Activated T-cell treated with anti-CD3 and anti-CD28 coated beads, Interleukin-2, amount 50 U/mL, for 24 hours (primary cell): ENCODE data around the gene CPT1B.
A peak's percentile ranks its signal among the peaks of the same experiment; 100 is the strongest.

ENCODE experiments used
- DNase-seq: peaks from one replicate; pipeline ENCODE4 v3.0.0-alpha.2; 2020
- H3K27ac Mint-ChIP-seq: 2 replicates; pipeline ENCODE4 v1.8.0; 2020; ENCODE audit warnings: mild to moderate bottlenecking, mixed read lengths
- H3K27me3 Mint-ChIP-seq: 2 replicates; pipeline ENCODE4 v1.8.0; 2020; ENCODE audit warnings: mixed read lengths
- H3K36me3 Mint-ChIP-seq: 2 replicates; pipeline ENCODE4 v1.8.0; 2020; ENCODE audit warnings: low read depth, mixed read lengths
- H3K4me1 Mint-ChIP-seq: 2 replicates; pipeline ENCODE4 v1.8.0; 2020; ENCODE audit warnings: low read depth, mixed read lengths
- H3K4me3 Mint-ChIP-seq: 2 replicates; pipeline ENCODE4 v1.8.0; 2020; ENCODE audit warnings: mild to moderate bottlenecking, moderate library complexity, mixed read lengths
- H3K9me3 Mint-ChIP-seq: 2 replicates; pipeline ENCODE4 v1.8.0; 2020; ENCODE audit warnings: mixed read lengths

Gene CPT1B

GRCh38 chr22:50604256-50605001 lies 26.2 kb upstream of the CPT1B start:
- Mint-ChIP-seq H3K4me3 (no peak overlapping the region), H3K4me1 (peaks cover 9% of the 10 kb centered on the region), H3K36me3 (no peaks in the 10 kb centered on the region), H3K27ac (no peak overlapping the region), H3K27me3 (peaks cover 62% of the 10 kb centered on the region), H3K9me3 (no peaks in the 10 kb centered on the region)
- DNase-seq, result no peak

GRCh38 chr22:50603511-50604255 lies 25.5 kb upstream of the CPT1B start:
- no peak overlapping the region for H3K4me3 Mint-ChIP-seq
- no peaks in the 10 kb centered on the region for H3K9me3 Mint-ChIP-seq
- no peak for DNase-seq
- H3K4me1 Mint-ChIP-seq, result peaks cover 9% of the 10 kb centered on the region
- H3K36me3 Mint-ChIP-seq, result no peaks in the 10 kb centered on the region
- H3K27me3 Mint-ChIP-seq, result peaks cover 63% of the 10 kb centered on the region
- no peak overlapping the region for H3K27ac Mint-ChIP-seq

- H3K27me3 Mint-ChIP-seq, result peaks cover 61% of the 10 kb centered on the region
- no peaks in the 10 kb centered on the region for H3K36me3 Mint-ChIP-seq
- H3K27ac Mint-ChIP-seq, result no peak overlapping the region
- H3K4me1 Mint-ChIP-seq, result peaks cover 9% of the 10 kb centered on the region
- DNase-seq, result no peak
- H3K4me3 Mint-ChIP-seq, result no peak overlapping the region
- H3K9me3 Mint-ChIP-seq, result no peaks in the 10 kb centered on the region
These were observed 24.1 kb upstream of the CPT1B start for GRCh38 chr22:50602338-50602700.

- Mint-ChIP-seq H3K9me3 (no peaks in the 10 kb centered on the region), H3K36me3 (no peaks in the 10 kb centered on the region), H3K27ac (no peak overlapping the region), H3K4me1 (peaks cover 9% of the 10 kb centered on the region), H3K4me3 (peak overlapping the region; percentile 49), H3K27me3 (peaks cover 56% of the 10 kb centered on the region)
- no peak for DNase-seq
These were observed 23.6 kb upstream of the CPT1B start for GRCh38 chr22:50601669-50602337.

GRCh38 chr22:50600967-50601668 lies 22.9 kb upstream of the CPT1B start:
- H3K36me3 Mint-ChIP-seq, result no peaks in the 10 kb centered on the region
- H3K27me3 Mint-ChIP-seq, result peaks cover 51% of the 10 kb centered on the region
- no peaks in the 10 kb centered on the region for H3K9me3 Mint-ChIP-seq
- no peak for DNase-seq
- H3K4me1 Mint-ChIP-seq, result peaks cover 9% of the 10 kb centered on the region
- H3K4me3 Mint-ChIP-seq, result peak overlapping the region; percentile 49
- no peak overlapping the region for H3K27ac Mint-ChIP-seq

- no peak for DNase-seq
- Mint-ChIP-seq H3K4me3 (peak within 1 kb of the TSS; percentile 54), H3K36me3 (no peaks in the 10 kb centered on the region), H3K4me1 (peaks cover 9% of the 10 kb centered on the region), H3K27me3 (peaks cover 45% of the 10 kb centered on the region), H3K9me3 (no peaks in the 10 kb centered on the region), H3K27ac (no peak within 1 kb of the TSS)
These were observed 22.3 kb upstream of the CPT1B start, which contains the start of gene MAPK8IP2 for GRCh38 chr22:50600538-50600937. MAPK8IP2 (plus strand) TSS chr22:50600793; CDS start chr22:50600819, 26 bp downstream.

- Mint-ChIP-seq H3K9me3 (no peaks in the 10 kb centered on the region), H3K36me3 (no peaks in the 10 kb centered on the region), H3K4me3 (peak overlapping the region; percentile 54), H3K27ac (no peak overlapping the region), H3K4me1 (peaks cover 9% of the 10 kb centered on the region), H3K27me3 (peaks cover 39% of the 10 kb centered on the region)
- DNase-seq, result peak; percentile 78
These were observed 21.7 kb upstream of the CPT1B start for GRCh38 chr22:50599816-50600455.

GRCh38 chr22:50597097-50597496 lies 18.9 kb upstream of the CPT1B start:
- Mint-ChIP-seq H3K27me3 (peaks cover 24% of the 10 kb centered on the region), H3K4me1 (peaks cover 9% of the 10 kb centered on the region), H3K4me3 (no peak overlapping the region), H3K27ac (no peak overlapping the region), H3K36me3 (no peaks in the 10 kb centered on the region), H3K9me3 (no peaks in the 10 kb centered on the region)
- no peak for DNase-seq

GRCh38 chr22:50595189-50595588 lies 17.0 kb upstream of the CPT1B start:
- Mint-ChIP-seq H3K36me3 (no peaks in the 10 kb centered on the region), H3K4me1 (peaks cover 6% of the 10 kb centered on the region), H3K27ac (no peak overlapping the region), H3K9me3 (no peaks in the 10 kb centered on the region), H3K4me3 (no peak overlapping the region), H3K27me3 (peaks cover 14% of the 10 kb centered on the region)
- no peak for DNase-seq

- DNase-seq, result no peak
- no peaks in the 10 kb centered on the region for H3K9me3 Mint-ChIP-seq
- no peaks in the 10 kb centered on the region for H3K27me3 Mint-ChIP-seq
- H3K36me3 Mint-ChIP-seq, result peaks cover 8% of the 10 kb centered on the region
- H3K4me1 Mint-ChIP-seq, result peaks cover 7% of the 10 kb centered on the region
- no peak overlapping the region for H3K4me3 Mint-ChIP-seq
- H3K27ac Mint-ChIP-seq, result no peak overlapping the region
These were observed 9.2 kb upstream of the CPT1B start for GRCh38 chr22:50587407-50587806.

- H3K27me3 Mint-ChIP-seq, result no peaks in the 10 kb centered on the region
- H3K36me3 Mint-ChIP-seq, result peaks cover 16% of the 10 kb centered on the region
- no peak overlapping the region for H3K27ac Mint-ChIP-seq
- H3K4me3 Mint-ChIP-seq, result no peak overlapping the region
- no peaks in the 10 kb centered on the region for H3K9me3 Mint-ChIP-seq
- DNase-seq, result no peak
- H3K4me1 Mint-ChIP-seq, result peaks cover 11% of the 10 kb centered on the region
These were observed 8.2 kb upstream of the CPT1B start for GRCh38 chr22:50586416-50586815.

- no peak for DNase-seq
- no peak overlapping the region for H3K27ac Mint-ChIP-seq
- H3K4me3 Mint-ChIP-seq, result no peak overlapping the region
- H3K36me3 Mint-ChIP-seq, result peaks cover 21% of the 10 kb centered on the region
- no peaks in the 10 kb centered on the region for H3K9me3 Mint-ChIP-seq
- H3K27me3 Mint-ChIP-seq, result no peaks in the 10 kb centered on the region
- peaks cover 17% of the 10 kb centered on the region for H3K4me1 Mint-ChIP-seq
These were observed 7.6 kb upstream of the CPT1B start for GRCh38 chr22:50585781-50586180.

- Mint-ChIP-seq H3K4me3 (no peak overlapping the region), H3K36me3 (peaks cover 26% of the 10 kb centered on the region), H3K4me1 (peaks cover 21% of the 10 kb centered on the region), H3K27ac (no peak overlapping the region), H3K27me3 (no peaks in the 10 kb centered on the region), H3K9me3 (no peaks in the 10 kb centered on the region)
- no peak for DNase-seq
These were observed 7.0 kb upstream of the CPT1B start for GRCh38 chr22:50585238-50585637.
